GM23338 (cell line): Measurements from ENCODE around the gene PARP8. TPM values are rescaled to one million over a fixed set of nuclear protein-coding genes. Genes with fewer than 3 reads are reported as not detected.

Experiments
- ATAC-seq: fragments of 200-7000 bp; cut with Tn5 transposase; 3 replicates; pipeline ENCODE4 v1.9.1; 2020
- DNase-seq: peaks from one replicate; pipeline ENCODE4 v3.0.0-alpha.2; 2015; ENCODE audit warnings: low spot score
- H2AFZ ChIP-seq: fragments of 200-600 bp; sonication (generic); 2 replicates; pipeline ENCODE4 v1.8.0; 2016; ENCODE audit warnings: antibody characterized with exemption, mild to moderate bottlenecking, moderate library complexity
- H3F3A ChIP-seq: fragments of 200-600 bp; sonication (generic); replicated peaks from 2 replicates; pipeline ENCODE4 v1.8.0; 2017; ENCODE audit warnings: antibody characterized with exemption, mixed run types, low read depth
- H3K27ac ChIP-seq: fragments of 200-600 bp; sonication (generic); 2 replicates; pipeline ENCODE4 v1.6.1; 2016; ENCODE audit warnings: low read depth
- H3K27me3 ChIP-seq: fragments of 200-600 bp; sonication (generic); 2 replicates; pipeline ENCODE4 v1.8.0; 2016; ENCODE audit warnings: mild to moderate bottlenecking, mixed run types, moderate library complexity; ENCODE audit not compliant: insufficient read depth
- H3K36me3 ChIP-seq: fragments of 200-600 bp; sonication (generic); 2 replicates; pipeline ENCODE4 v1.8.0; 2016; ENCODE audit warnings: mild to moderate bottlenecking; ENCODE audit not compliant: insufficient read depth
- H3K4me1 ChIP-seq: fragments of 200-600 bp; sonication (generic); 2 replicates; pipeline ENCODE4 v1.8.0; 2016; ENCODE audit warnings: mild to moderate bottlenecking, moderate library complexity; ENCODE audit not compliant: insufficient read depth
- H3K4me2 ChIP-seq: fragments of 200-600 bp; sonication (generic); 2 replicates; pipeline ENCODE4 v1.7.1; 2017; ENCODE audit warnings: mixed run types
- H3K4me3 ChIP-seq: fragments of 200-600 bp; sonication (generic); 2 replicates; pipeline ENCODE4 v1.6.1; 2016; ENCODE audit warnings: mixed run types
- H3K79me2 ChIP-seq: fragments of 200-600 bp; sonication (generic); replicated peaks from 2 replicates; pipeline ENCODE4 v1.8.0; 2017; ENCODE audit warnings: mild to moderate bottlenecking; ENCODE audit not compliant: insufficient read depth
- H3K9me2 ChIP-seq: fragments of 200-600 bp; sonication (generic); 2 replicates; pipeline ENCODE4 v1.8.0; 2017; ENCODE audit not compliant: insufficient read depth
- H4K20me1 ChIP-seq: fragments of 200-600 bp; sonication (generic); replicated peaks from 2 replicates; pipeline ENCODE4 v1.8.0; 2017; ENCODE audit warnings: mild to moderate bottlenecking; ENCODE audit not compliant: insufficient read depth
- H3K27ac Mint-ChIP-seq: 2 replicates; pipeline ENCODE4 v1.8.0; 2020; ENCODE audit warnings: inconsistent platforms, mild to moderate bottlenecking, moderate library complexity, mixed read lengths
- H3K27me3 Mint-ChIP-seq: 3 replicates; pipeline ENCODE4 v1.8.0; 2022; ENCODE audit warnings: low read depth, mild to moderate bottlenecking, moderate library complexity, mixed read lengths, inconsistent platforms; ENCODE audit not compliant: insufficient read depth, poor library complexity
- H3K36me3 Mint-ChIP-seq: 3 replicates; pipeline ENCODE4 v1.8.0; 2021; ENCODE audit warnings: low read depth, mild to moderate bottlenecking, inconsistent platforms, moderate library complexity, mixed read lengths
- H3K4me1 Mint-ChIP-seq: 3 replicates; pipeline ENCODE4 v1.8.0; 2020; ENCODE audit warnings: mild to moderate bottlenecking, inconsistent platforms, mixed read lengths
- H3K4me3 Mint-ChIP-seq: 3 replicates; pipeline ENCODE4 v1.8.0; 2021; ENCODE audit warnings: moderate library complexity, mild to moderate bottlenecking, inconsistent platforms, mixed read lengths
- H3K9me3 Mint-ChIP-seq: 3 replicates; pipeline ENCODE4 v1.8.0; 2020; ENCODE audit warnings: moderate library complexity, mild to moderate bottlenecking, inconsistent platforms, mixed read lengths
- CREB1 ChIP-seq: fragments of 250-450 bp; sonication (Bioruptor Pico); IDR thresholded peaks from 2 replicates; pipeline ENCODE4 v1.5.0; 2020; ENCODE audit warnings: low read depth, mild to moderate bottlenecking, moderate library complexity
- EZH2 ChIP-seq: fragments of 200-600 bp; sonication (generic); IDR thresholded peaks from one replicate; pipeline ENCODE4 v1.8.0; 2017; ENCODE audit warnings: antibody characterized with exemption, mild to moderate bottlenecking, low read depth; ENCODE audit not compliant: unreplicated experiment
- EZH2phosphoT487 ChIP-seq: fragments of 200-600 bp; sonication (generic); IDR thresholded peaks from one replicate; pipeline ENCODE4 v1.8.1; 2018; ENCODE audit warnings: antibody characterized with exemption; ENCODE audit not compliant: unreplicated experiment
- JUNB ChIP-seq: IDR thresholded peaks from one replicate; pipeline ENCODE4 v1.6.1; 2016; ENCODE audit warnings: antibody characterized with exemption; ENCODE audit not compliant: unreplicated experiment
- NANOG ChIP-seq: IDR thresholded peaks from 2 replicates; pipeline ENCODE4 v1.6.1; 2016; ENCODE audit warnings: antibody characterized with exemption, borderline replicate concordance
- POLR2AphosphoS5 ChIP-seq: IDR thresholded peaks from 2 replicates; pipeline ENCODE4 v1.6.1; 2016; ENCODE audit warnings: antibody characterized with exemption, low read depth
- STAT1 ChIP-seq: IDR thresholded peaks from one replicate; pipeline ENCODE4 v1.6.1; 2016; ENCODE audit warnings: antibody characterized with exemption; ENCODE audit not compliant: unreplicated experiment
- ZNF114 ChIP-seq: fragments of 250-450 bp; sonication (Bioruptor Pico); IDR thresholded peaks from 2 replicates; pipeline ENCODE4 v1.5.0; 2020; ENCODE audit warnings: mild to moderate bottlenecking, moderate library complexity
- ZNF331 ChIP-seq: fragments of 250-450 bp; sonication (Bioruptor Pico); IDR thresholded peaks from 2 replicates; pipeline ENCODE4 v1.5.0; 2020; ENCODE audit warnings: low read depth, mild to moderate bottlenecking, moderate library complexity
- polyA plus RNA-seq: library from polyadenylated mRNA; unstranded; fragments of >200 nt; fragmentation: Nextera tagmentation; extraction: Ambion mirVana; gene quantifications from 2 replicates; pipeline ENCODE4 v1.2.1, GENCODE V29; 2016
- total RNA-seq: library from RNA; depleted of rRNA; stranded (reverse); fragments of >200 nt; shearing (Covaris generic); gene quantifications from 2 replicates; pipeline ENCODE4 v1.2.3, GENCODE V29; 2014
- TF ChIP-seq, protein P1 (sequence below): fragments of 250-450 bp; sonication (Bioruptor Pico); IDR thresholded peaks from 2 replicates; pipeline ENCODE4 v1.5.0; 2020; ENCODE audit warnings: mild to moderate bottlenecking, moderate library complexity
- TF ChIP-seq, protein P2 (sequence below): IDR thresholded peaks from 2 replicates; pipeline ENCODE4 v1.6.1; 2016; ENCODE audit warnings: antibody characterized with exemption
- TF ChIP-seq, protein P3 (sequence below), 2 experiments: fragments of 200-600 bp in 1 of 2; sonication (generic) in 1 of 2; conservative IDR thresholded peaks; 2 replicates each; pipeline versions ENCODE4 v1.5.1 to v1.6.1; 2016 to 2017; ENCODE audit warnings: antibody characterized with exemption in 2 of 2, low read depth in 2 of 2, mild to moderate bottlenecking in 2 of 2, moderate library complexity in 1 of 2
- TF ChIP-seq, protein P4 (sequence below): IDR thresholded peaks from one replicate; pipeline ENCODE4 v1.6.1; 2018; ENCODE audit warnings: antibody characterized with exemption; ENCODE audit not compliant: unreplicated experiment

Gene PARP8
- total and polyA plus RNA-seq, 2 experiments from 2014 or later = 13.0 to 25.0 TPM

DNA sequence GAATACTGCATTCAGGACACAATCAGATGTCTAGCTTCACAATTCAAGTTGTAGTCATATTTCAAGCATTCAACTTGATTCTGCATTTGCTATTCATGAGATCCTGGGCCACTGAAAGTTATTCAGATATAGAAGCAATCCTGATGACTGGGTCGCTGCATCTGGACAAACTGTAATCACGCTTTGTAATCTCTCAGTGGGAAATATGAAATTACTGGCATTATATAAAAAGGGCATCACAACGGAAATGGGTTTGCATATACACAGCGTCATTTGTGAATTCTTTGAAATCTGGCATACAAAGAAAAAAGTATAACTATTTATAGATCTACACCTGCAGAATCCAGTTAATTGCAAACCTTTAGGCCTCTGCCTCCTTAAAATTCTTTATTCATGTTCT is 102.2 kb downstream of the PARP8 start:
- Histone ChIP-seq H3K79me2 (peaks cover 4% of the 10 kb centered on the region; the same call in 1 of the 2 replicates), H3K9me2 (no peaks in the 10 kb centered on the region; the same call in 1 of the 2 replicates), H3K27me3 (no peaks in the 10 kb centered on the region), H3K36me3 (peaks cover 18% of the 10 kb centered on the region), H3K27ac (no peak overlapping the region), H3F3A (no peaks in the 10 kb centered on the region), H3K4me1 (no peaks in the 10 kb centered on the region), H4K20me1 (no peaks in the 10 kb centered on the region), H3K4me2 (no peak overlapping the region), H2AFZ (no peak overlapping the region), H3K4me3 (no peak overlapping the region)
- DNase-seq (no peak), ATAC-seq (no peak)
- H3K4me3 Mint-ChIP-seq = no peak overlapping the region
- H3K27ac Mint-ChIP-seq = no peak overlapping the region
- TF ChIP-seq, protein P1, sequence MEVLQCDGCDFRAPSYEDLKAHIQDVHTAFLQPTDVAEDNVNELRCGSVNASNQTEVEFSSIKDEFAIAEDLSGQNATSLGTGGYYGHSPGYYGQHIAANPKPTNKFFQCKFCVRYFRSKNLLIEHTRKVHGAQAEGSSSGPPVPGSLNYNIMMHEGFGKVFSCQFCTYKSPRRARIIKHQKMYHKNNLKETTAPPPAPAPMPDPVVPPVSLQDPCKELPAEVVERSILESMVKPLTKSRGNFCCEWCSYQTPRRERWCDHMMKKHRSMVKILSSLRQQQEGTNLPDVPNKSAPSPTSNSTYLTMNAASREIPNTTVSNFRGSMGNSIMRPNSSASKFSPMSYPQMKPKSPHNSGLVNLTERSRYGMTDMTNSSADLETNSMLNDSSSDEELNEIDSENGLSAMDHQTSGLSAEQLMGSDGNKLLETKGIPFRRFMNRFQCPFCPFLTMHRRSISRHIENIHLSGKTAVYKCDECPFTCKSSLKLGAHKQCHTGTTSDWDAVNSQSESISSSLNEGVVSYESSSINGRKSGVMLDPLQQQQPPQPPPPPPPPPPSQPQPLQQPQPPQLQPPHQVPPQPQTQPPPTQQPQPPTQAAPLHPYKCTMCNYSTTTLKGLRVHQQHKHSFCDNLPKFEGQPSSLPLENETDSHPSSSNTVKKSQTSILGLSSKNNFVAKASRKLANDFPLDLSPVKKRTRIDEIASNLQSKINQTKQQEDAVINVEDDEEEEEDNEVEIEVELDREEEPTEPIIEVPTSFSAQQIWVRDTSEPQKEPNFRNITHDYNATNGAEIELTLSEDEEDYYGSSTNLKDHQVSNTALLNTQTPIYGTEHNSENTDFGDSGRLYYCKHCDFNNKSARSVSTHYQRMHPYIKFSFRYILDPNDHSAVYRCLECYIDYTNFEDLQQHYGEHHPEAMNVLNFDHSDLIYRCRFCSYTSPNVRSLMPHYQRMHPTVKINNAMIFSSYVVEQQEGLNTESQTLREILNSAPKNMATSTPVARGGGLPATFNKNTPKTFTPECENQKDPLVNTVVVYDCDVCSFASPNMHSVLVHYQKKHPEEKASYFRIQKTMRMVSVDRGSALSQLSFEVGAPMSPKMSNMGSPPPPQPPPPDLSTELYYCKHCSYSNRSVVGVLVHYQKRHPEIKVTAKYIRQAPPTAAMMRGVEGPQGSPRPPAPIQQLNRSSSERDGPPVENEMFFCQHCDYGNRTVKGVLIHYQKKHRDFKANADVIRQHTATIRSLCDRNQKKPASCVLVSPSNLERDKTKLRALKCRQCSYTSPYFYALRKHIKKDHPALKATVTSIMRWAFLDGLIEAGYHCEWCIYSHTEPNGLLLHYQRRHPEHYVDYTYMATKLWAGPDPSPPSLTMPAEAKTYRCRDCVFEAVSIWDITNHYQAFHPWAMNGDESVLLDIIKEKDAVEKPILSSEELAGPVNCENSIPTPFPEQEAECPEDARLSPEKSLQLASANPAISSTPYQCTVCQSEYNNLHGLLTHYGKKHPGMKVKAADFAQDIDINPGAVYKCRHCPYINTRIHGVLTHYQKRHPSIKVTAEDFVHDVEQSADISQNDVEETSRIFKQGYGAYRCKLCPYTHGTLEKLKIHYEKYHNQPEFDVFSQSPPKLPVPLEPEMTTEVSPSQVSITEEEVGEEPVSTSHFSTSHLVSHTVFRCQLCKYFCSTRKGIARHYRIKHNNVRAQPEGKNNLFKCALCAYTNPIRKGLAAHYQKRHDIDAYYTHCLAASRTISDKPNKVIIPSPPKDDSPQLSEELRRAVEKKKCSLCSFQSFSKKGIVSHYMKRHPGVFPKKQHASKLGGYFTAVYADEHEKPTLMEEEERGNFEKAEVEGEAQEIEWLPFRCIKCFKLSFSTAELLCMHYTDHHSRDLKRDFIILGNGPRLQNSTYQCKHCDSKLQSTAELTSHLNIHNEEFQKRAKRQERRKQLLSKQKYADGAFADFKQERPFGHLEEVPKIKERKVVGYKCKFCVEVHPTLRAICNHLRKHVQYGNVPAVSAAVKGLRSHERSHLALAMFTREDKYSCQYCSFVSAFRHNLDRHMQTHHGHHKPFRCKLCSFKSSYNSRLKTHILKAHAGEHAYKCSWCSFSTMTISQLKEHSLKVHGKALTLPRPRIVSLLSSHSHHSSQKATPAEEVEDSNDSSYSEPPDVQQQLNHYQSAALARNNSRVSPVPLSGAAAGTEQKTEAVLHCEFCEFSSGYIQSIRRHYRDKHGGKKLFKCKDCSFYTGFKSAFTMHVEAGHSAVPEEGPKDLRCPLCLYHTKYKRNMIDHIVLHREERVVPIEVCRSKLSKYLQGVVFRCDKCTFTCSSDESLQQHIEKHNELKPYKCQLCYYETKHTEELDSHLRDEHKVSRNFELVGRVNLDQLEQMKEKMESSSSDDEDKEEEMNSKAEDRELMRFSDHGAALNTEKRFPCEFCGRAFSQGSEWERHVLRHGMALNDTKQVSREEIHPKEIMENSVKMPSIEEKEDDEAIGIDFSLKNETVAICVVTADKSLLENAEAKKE (CRISPR knock-in tag) = no peak
- TF ChIP-seq STAT1 = no peak
- no peak for TF ChIP-seq EZH2phosphoT487
- no peak for TF ChIP-seq POLR2AphosphoS5
- TF ChIP-seq CREB1 = no peak
- no peak for TF ChIP-seq NANOG
- TF ChIP-seq, protein P2, sequence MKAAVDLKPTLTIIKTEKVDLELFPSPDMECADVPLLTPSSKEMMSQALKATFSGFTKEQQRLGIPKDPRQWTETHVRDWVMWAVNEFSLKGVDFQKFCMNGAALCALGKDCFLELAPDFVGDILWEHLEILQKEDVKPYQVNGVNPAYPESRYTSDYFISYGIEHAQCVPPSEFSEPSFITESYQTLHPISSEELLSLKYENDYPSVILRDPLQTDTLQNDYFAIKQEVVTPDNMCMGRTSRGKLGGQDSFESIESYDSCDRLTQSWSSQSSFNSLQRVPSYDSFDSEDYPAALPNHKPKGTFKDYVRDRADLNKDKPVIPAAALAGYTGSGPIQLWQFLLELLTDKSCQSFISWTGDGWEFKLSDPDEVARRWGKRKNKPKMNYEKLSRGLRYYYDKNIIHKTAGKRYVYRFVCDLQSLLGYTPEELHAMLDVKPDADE = no peak
- no peak for TF ChIP-seq ZNF114 (CRISPR knock-in tag)
- no peak for TF ChIP-seq EZH2
- TF ChIP-seq JUNB = no peak
- TF ChIP-seq, protein P3, sequence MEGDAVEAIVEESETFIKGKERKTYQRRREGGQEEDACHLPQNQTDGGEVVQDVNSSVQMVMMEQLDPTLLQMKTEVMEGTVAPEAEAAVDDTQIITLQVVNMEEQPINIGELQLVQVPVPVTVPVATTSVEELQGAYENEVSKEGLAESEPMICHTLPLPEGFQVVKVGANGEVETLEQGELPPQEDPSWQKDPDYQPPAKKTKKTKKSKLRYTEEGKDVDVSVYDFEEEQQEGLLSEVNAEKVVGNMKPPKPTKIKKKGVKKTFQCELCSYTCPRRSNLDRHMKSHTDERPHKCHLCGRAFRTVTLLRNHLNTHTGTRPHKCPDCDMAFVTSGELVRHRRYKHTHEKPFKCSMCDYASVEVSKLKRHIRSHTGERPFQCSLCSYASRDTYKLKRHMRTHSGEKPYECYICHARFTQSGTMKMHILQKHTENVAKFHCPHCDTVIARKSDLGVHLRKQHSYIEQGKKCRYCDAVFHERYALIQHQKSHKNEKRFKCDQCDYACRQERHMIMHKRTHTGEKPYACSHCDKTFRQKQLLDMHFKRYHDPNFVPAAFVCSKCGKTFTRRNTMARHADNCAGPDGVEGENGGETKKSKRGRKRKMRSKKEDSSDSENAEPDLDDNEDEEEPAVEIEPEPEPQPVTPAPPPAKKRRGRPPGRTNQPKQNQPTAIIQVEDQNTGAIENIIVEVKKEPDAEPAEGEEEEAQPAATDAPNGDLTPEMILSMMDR (conservative IDR thresholded peaks at IDR 0.05; ENCODE audit: low read depth in 2 of 2) = no peak
- TF ChIP-seq, protein P4, sequence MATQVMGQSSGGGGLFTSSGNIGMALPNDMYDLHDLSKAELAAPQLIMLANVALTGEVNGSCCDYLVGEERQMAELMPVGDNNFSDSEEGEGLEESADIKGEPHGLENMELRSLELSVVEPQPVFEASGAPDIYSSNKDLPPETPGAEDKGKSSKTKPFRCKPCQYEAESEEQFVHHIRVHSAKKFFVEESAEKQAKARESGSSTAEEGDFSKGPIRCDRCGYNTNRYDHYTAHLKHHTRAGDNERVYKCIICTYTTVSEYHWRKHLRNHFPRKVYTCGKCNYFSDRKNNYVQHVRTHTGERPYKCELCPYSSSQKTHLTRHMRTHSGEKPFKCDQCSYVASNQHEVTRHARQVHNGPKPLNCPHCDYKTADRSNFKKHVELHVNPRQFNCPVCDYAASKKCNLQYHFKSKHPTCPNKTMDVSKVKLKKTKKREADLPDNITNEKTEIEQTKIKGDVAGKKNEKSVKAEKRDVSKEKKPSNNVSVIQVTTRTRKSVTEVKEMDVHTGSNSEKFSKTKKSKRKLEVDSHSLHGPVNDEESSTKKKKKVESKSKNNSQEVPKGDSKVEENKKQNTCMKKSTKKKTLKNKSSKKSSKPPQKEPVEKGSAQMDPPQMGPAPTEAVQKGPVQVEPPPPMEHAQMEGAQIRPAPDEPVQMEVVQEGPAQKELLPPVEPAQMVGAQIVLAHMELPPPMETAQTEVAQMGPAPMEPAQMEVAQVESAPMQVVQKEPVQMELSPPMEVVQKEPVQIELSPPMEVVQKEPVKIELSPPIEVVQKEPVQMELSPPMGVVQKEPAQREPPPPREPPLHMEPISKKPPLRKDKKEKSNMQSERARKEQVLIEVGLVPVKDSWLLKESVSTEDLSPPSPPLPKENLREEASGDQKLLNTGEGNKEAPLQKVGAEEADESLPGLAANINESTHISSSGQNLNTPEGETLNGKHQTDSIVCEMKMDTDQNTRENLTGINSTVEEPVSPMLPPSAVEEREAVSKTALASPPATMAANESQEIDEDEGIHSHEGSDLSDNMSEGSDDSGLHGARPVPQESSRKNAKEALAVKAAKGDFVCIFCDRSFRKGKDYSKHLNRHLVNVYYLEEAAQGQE = no peak
- no peak for TF ChIP-seq ZNF331 (CRISPR knock-in tag)
- peaks cover 1% of the 10 kb centered on the region for H3K27me3 Mint-ChIP-seq
- H3K9me3 Mint-ChIP-seq = peaks cover 17% of the 10 kb centered on the region
- H3K36me3 Mint-ChIP-seq = peaks cover 44% of the 10 kb centered on the region
- peaks cover 11% of the 10 kb centered on the region; the same call in 2 of the 3 replicates for H3K4me1 Mint-ChIP-seq
